Breast epithelium (tissue), 4 donors: ENCODE measurements around the gene CADPS2. TPM values are rescaled to one million over a fixed set of nuclear protein-coding genes. Genes with fewer than 3 reads are reported as not detected.

Experiments
- DNase-seq, 2 donors: peaks; one replicate each; pipeline ENCODE4 v3.0.0-alpha.2; 2019; ENCODE audit warnings: low spot score in 2 of 2
- H3K27ac ChIP-seq, 2 donors: fragments of 200-600 bp; sonication (generic) in 1 of 2; one replicate each; pipeline ENCODE4 v1.5.1; 2016 to 2019; ENCODE audit warnings: mild to moderate bottlenecking in 1 of 2
- H3K27me3 ChIP-seq, 2 donors: fragments of 200-600 bp; sonication (generic) in 1 of 2; one replicate each; pipeline versions ENCODE4 v1.5.1 to v1.6.0; 2017 to 2019; ENCODE audit warnings: control low read depth in 1 of 2, mild to moderate bottlenecking in 1 of 2
- H3K36me3 ChIP-seq: fragments of 200-600 bp; one replicate; pipeline ENCODE4 v1.5.1; 2019
- H3K4me1 ChIP-seq, 2 donors: fragments of 200-600 bp; sonication (generic); one replicate each; pipeline ENCODE4 v1.5.1; 2016 to 2019; ENCODE audit warnings: control low read depth in 1 of 2
- H3K4me3 ChIP-seq, 3 donors: fragments of 200-600 bp; sonication (generic); 1 replicate in 2 of 3; 2 replicates in 1 of 3; pipeline ENCODE4 v1.5.1; 2016 to 2019; ENCODE audit warnings: mild to moderate bottlenecking in 3 of 3, moderate library complexity in 2 of 3
- H3K9me3 ChIP-seq, 2 donors: fragments of 200-600 bp; sonication (generic) in 1 of 2; one replicate each; pipeline ENCODE4 v1.5.1; 2016 to 2019; ENCODE audit warnings: control low read depth in 1 of 2
- POLR2A ChIP-seq: fragments of 450-650 bp; IDR thresholded peaks from one replicate; pipeline ENCODE4 v1.6.1; 2016; ENCODE audit warnings: antibody characterized with exemption, mild to moderate bottlenecking, moderate library complexity
- POLR2AphosphoS5 ChIP-seq, 3 donors: sonication (generic); formaldehyde crosslinking; IDR thresholded peaks; one replicate each; pipeline ENCODE4 v1.6.1; 2017; ENCODE audit warnings: antibody characterized with exemption in 3 of 3
- intact Hi-C: fragments of 100-400 bp; cut with DNase I; formaldehyde crosslinking; loops from one replicate; pipeline ENCODE4 v1.15.1; 2023; ENCODE audit warnings: low total_unique reads
- total RNA-seq, 3 donors: library from RNA; depleted of rRNA; stranded (reverse); fragments of >200 nt; gene quantifications; one replicate each; pipeline ENCODE4 v1.1.0, GENCODE V29; 2016
- TF ChIP-seq, protein P1 (sequence below), 3 donors: fragments of 450-650 bp; IDR thresholded peaks; one replicate each; pipeline ENCODE4 v1.5.1; 2016 to 2017; ENCODE audit warnings: antibody characterized with exemption in 3 of 3, mild to moderate bottlenecking in 3 of 3, moderate library complexity in 3 of 3

Gene CADPS2
- total RNA-seq, 3 donors from 2014 or later, result 12.3 to 67.5 (median 66.5) TPM

DNA sequence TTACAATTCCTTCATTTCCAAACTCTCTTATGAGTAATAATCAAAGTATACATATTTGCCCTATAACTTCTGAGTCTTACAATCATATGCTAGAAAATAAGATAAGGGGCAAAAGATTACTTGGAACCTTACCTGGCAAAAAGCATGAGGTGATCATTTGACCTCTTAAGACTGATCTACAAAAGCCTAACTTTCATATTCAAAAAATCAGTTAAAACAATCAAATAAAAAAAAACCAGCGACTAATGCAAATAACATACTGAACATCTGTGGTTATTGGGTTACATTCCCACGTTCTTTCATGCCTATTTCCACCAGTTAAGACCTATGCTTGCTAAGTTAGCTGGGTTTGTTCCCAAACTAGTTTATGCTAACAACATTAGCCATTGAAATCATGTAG is 375.0 kb downstream of the CADPS2 start:
- no peak for TF ChIP-seq POLR2AphosphoS5 (IDR thresholded peaks at IDR 0.05)
- H3K27ac ChIP-seq, result no peak overlapping the region
- no peak for DNase-seq
- no peaks in the 10 kb centered on the region for H3K27me3 ChIP-seq
- no peaks in the 10 kb centered on the region for H3K4me1 ChIP-seq
- no peaks in the 10 kb centered on the region for H3K36me3 ChIP-seq
- intact Hi-C loops, result no loop called here
- H3K9me3 ChIP-seq, result no peaks in the 10 kb centered on the region
- H3K4me3 ChIP-seq, result no peak overlapping the region

DNA sequence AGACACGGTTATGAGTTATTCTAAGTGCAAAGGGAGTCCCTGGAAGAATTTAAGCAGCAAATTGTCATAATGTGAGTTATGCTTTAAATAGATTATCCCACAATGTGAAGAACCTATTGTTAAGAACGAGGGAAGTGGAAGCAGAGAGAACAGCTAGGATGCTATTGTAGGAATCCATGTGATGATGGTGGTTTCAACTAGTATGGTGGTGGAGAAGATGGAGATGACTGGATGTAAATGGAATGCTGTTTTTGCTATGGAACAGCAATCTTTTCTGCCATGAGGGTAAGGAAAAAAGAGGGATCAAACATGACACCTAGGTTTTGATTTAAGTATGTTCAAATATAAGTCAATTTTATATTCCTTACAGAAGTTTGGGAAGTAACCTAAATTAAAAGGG is 378.7 kb downstream of the CADPS2 start:
- H3K4me3 ChIP-seq, result no peak overlapping the region
- no peaks in the 10 kb centered on the region for H3K27me3 ChIP-seq
- H3K4me1 ChIP-seq, result no peaks in the 10 kb centered on the region
- no peak overlapping the region for H3K27ac ChIP-seq
- intact Hi-C loops, result no loop called here
- TF ChIP-seq, protein P1, sequence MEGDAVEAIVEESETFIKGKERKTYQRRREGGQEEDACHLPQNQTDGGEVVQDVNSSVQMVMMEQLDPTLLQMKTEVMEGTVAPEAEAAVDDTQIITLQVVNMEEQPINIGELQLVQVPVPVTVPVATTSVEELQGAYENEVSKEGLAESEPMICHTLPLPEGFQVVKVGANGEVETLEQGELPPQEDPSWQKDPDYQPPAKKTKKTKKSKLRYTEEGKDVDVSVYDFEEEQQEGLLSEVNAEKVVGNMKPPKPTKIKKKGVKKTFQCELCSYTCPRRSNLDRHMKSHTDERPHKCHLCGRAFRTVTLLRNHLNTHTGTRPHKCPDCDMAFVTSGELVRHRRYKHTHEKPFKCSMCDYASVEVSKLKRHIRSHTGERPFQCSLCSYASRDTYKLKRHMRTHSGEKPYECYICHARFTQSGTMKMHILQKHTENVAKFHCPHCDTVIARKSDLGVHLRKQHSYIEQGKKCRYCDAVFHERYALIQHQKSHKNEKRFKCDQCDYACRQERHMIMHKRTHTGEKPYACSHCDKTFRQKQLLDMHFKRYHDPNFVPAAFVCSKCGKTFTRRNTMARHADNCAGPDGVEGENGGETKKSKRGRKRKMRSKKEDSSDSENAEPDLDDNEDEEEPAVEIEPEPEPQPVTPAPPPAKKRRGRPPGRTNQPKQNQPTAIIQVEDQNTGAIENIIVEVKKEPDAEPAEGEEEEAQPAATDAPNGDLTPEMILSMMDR (IDR thresholded peaks at IDR 0.05), result no peak
- TF ChIP-seq POLR2AphosphoS5 (IDR thresholded peaks at IDR 0.05), result no peak
- TF ChIP-seq POLR2A, result no peak
- H3K36me3 ChIP-seq, result no peaks in the 10 kb centered on the region
- no peak for DNase-seq
- no peaks in the 10 kb centered on the region for H3K9me3 ChIP-seq

DNA sequence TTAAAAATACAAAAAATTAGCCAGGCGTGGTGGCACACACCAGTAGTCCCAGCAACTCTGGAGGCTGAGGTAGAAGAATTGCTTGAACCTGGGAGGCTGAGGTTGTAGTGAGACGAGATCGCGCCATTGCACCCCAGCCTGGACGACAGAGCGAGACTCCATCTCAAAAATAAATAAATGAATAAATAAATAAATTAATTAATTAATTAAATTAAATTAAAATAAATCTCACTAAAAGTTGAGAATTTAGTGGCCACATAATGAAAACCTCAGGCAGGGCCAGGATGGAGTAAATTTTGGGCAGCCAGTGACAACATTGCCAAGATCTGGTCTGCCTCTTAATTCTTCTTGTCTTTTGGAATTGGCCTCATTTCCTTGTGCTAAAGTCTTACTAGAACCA is 394.3 kb downstream of the CADPS2 start:
- intact Hi-C loops, result no loop called here
- H3K4me1 ChIP-seq, result no peaks in the 10 kb centered on the region

DNA sequence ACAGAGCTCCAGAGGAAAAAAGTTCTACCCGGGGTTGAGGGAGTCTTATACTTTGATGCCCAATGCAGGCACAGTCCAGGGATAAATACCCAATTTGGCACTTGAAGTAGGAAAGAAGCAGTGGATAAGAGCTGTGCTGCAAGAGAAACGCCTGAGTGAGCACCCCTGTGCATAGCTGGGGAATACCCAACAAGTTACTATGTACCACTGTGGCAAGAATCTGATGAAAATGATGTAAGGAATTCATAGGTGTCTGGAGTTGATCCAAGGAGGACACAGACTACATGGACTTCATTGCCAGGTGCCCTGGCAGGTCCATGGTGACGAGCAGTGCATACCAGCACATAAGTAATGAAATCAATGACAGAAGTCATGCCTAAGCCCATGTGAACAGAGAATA is 398.0 kb downstream of the CADPS2 start:
- no peaks in the 10 kb centered on the region for H3K27me3 ChIP-seq
- H3K4me3 ChIP-seq, result no peak overlapping the region
- intact Hi-C loops, result no loop called here
- TF ChIP-seq, protein P1 (IDR thresholded peaks at IDR 0.05), result no peak
- TF ChIP-seq POLR2AphosphoS5 (IDR thresholded peaks at IDR 0.05) (no peak), POLR2A (no peak)
- no peaks in the 10 kb centered on the region for H3K4me1 ChIP-seq
- no peak overlapping the region for H3K27ac ChIP-seq
- no peak for DNase-seq
- no peaks in the 10 kb centered on the region for H3K9me3 ChIP-seq
- no peaks in the 10 kb centered on the region for H3K36me3 ChIP-seq

More for the DNA sequence above, 394.3 kb downstream of the CADPS2 start:
- TF ChIP-seq POLR2A, result no peak
- TF ChIP-seq, protein P1 (IDR thresholded peaks at IDR 0.05), result no peak
- no peak for DNase-seq
- no peak overlapping the region for H3K4me3 ChIP-seq
- no peak overlapping the region for H3K27ac ChIP-seq
- no peaks in the 10 kb centered on the region for H3K27me3 ChIP-seq
- no peaks in the 10 kb centered on the region for H3K9me3 ChIP-seq
- no peaks in the 10 kb centered on the region for H3K36me3 ChIP-seq

DNA sequence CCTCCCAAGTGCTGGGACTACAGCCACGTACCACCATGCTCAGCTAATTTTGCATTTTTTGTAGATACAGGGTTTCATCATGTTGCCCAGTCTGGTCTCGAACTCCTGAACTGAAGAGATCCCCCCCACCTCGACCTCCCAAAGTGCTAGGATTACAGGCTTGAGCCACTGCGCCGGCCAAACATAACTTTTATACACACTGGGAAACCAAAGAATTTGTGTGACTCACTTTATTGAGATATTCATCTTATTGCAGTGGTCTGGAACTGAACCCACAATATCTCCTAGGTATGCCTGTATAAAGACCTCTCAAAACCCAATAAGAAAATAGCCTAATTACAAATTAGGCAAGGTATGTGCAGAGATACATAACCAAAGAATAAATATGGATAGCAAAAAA is 399.1 kb downstream of the CADPS2 start:
- TF ChIP-seq POLR2A (no peak), POLR2AphosphoS5 (IDR thresholded peaks at IDR 0.05) (no peak)
- TF ChIP-seq, protein P1 (IDR thresholded peaks at IDR 0.05), result no peak
- no peak overlapping the region for H3K4me3 ChIP-seq
- H3K4me1 ChIP-seq, result no peaks in the 10 kb centered on the region
- H3K36me3 ChIP-seq, result no peaks in the 10 kb centered on the region
- H3K27me3 ChIP-seq, result no peaks in the 10 kb centered on the region
- H3K9me3 ChIP-seq, result no peaks in the 10 kb centered on the region
- no peak overlapping the region for H3K27ac ChIP-seq
- intact Hi-C loops, result no loop called here
- DNase-seq, result no peak

DNA sequence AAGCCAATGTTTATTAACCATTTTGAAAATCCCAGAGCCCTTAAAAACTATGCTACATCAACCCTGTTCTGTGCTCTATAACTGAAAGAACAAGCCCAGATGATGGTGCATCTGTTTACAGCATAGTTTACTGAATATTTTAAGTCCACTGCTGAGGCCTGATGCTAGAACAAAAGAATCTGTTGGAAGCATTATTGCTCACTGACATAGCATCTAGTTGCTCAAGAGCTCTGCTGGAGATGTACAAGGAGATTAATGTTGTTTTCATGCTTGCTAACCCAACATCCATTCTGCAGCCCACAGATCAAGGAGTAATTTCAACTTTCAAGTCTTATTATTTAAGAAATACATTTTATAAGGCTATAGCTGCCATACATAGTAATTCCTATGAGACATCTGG is 400.4 kb downstream of the CADPS2 start:
- Histone ChIP-seq H3K27me3 (no peaks in the 10 kb centered on the region), H3K36me3 (no peaks in the 10 kb centered on the region), H3K4me1 (no peaks in the 10 kb centered on the region), H3K9me3 (no peaks in the 10 kb centered on the region), H3K27ac (no peak overlapping the region), H3K4me3 (no peak overlapping the region)
- TF ChIP-seq POLR2A (no peak), POLR2AphosphoS5 (IDR thresholded peaks at IDR 0.05) (no peak)
- TF ChIP-seq, protein P1 (IDR thresholded peaks at IDR 0.05), result no peak
- intact Hi-C loops, result no loop called here
- DNase-seq, result no peak
